GM18868 (cell line): Measurements from ENCODE around the gene RCAN1.
"Not testable (repeated sequence)": the region's sequence is repeated elsewhere in the genome, so short reads cannot be mapped to it uniquely, and the experiment has no call there.

Source experiments
- ATAC-seq: cut with Tn5 transposase; IDR thresholded peaks from one replicate; pipeline ENCODE4 v1.9.1; 2021; ENCODE audit warnings: mild to moderate bottlenecking, moderate library complexity; ENCODE audit not compliant: unreplicated experiment

RCAN1 gene

GRCh38 chr21:34570313-34570712 is 44.6 kb downstream of the RCAN1 start:
- no peak for ATAC-seq

- no peak for ATAC-seq
Measured at GRCh38 chr21:34569381-34569979, 45.4 kb downstream of the RCAN1 start.

- not testable (repeated sequence) for ATAC-seq
Measured at GRCh38 chr21:34568801-34569200, 46.1 kb downstream of the RCAN1 start.

GRCh38 chr21:34567604-34568155 is 47.2 kb downstream of the RCAN1 start:
- ATAC-seq = no peak

DNA sequence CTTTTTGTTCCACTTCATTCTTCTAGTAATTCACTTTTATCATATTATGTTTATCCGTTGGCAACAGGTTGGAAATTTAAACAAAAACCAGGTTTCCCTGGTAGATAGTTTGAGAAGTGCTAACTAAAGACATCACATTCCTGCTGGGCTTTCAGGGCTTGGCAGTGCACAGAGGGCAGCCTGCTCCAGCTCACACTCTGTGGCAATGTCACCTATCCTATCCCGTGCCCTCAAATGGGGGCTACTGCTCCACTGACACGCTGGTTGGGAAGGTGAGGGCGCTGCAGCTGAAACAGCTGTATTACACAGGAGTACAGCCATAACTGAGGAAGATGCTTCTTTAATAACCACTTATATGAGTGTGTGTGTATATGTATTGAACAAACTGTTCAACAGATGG is 49.7 kb downstream of the RCAN1 start:
- ATAC-seq = no peak

GRCh38 chr21:34563370-34563769 is 51.5 kb downstream of the RCAN1 start:
- not testable (repeated sequence) for ATAC-seq

DNA sequence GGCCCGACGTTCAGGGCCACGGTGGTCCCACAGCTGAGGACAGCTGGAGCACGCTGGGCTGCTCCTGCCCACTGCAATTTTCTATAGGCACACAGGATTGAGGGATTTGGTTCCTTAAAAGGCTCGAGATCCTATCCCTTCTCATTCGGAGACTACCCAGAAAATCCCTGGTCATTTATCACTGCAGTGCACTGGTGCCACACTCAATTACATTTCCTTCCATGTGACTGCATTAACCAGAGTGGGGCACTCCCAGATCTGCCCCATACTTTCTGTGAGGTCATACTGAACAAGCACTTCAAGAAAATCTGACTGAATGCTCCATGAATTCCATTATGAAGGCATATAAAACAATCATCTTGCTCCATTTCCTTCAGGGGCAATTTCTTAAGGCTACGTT is 53.1 kb downstream of the RCAN1 start:
- no peak for ATAC-seq

- ATAC-seq = no peak
Measured at GRCh38 chr21:34560609-34561008, 54.3 kb downstream of the RCAN1 start.

- ATAC-seq = no peak
Measured at GRCh38 chr21:34560021-34560420, 54.9 kb downstream of the RCAN1 start.

DNA sequence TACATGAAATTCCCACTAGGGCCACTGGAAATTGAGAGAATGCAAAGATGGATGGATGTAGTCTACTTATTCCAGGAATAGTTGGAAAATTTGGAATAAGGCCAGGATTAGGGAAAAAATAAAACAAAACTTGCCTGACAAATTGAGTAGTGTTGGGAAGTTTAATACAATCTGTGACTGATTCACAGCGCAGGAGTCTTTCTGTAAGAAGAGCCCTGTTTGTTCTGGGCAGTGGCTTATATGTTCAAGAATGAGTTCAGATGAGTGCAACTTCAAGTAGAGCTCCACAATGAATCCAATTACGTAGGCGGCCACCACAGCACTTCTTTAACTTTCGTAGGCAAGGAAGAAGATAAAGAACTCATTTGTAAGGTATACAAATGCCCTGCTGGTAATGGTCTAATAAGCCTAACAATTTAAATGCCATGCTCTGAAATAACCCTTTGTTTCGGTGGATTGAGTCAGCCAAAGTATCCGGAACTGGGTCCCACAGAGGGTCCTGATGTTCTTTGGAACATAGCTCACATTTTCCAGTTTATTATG is 55.8 kb downstream of the RCAN1 start:
- ATAC-seq = no peak

DNA sequence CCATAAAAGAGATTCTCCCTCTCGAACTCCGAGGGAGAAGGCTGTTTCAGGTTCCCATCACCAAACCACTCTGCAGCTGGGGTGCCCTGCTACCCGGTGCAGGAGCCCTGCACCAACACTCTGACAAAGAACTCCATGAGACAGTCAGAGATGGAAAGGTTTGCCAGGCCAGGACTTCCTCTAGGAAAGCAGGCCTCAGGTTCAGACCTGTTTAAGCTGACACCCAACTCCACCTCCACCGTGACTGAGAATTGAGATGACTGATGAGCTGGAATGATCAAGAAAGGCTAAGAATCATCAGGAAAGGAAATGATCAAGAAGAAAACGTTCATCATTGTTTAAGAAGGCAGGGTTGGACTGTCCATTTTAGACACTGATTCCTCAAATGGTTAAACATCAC is 56.7 kb downstream of the RCAN1 start:
- no peak for ATAC-seq

GRCh38 chr21:34557261-34557660 is 57.7 kb downstream of the RCAN1 start:
- no peak for ATAC-seq

GRCh38 chr21:34554670-34555069 is 60.2 kb downstream of the RCAN1 start:
- ATAC-seq = not testable (repeated sequence)

- ATAC-seq = no peak
Measured at GRCh38 chr21:34554227-34554626, 60.7 kb downstream of the RCAN1 start.

DNA sequence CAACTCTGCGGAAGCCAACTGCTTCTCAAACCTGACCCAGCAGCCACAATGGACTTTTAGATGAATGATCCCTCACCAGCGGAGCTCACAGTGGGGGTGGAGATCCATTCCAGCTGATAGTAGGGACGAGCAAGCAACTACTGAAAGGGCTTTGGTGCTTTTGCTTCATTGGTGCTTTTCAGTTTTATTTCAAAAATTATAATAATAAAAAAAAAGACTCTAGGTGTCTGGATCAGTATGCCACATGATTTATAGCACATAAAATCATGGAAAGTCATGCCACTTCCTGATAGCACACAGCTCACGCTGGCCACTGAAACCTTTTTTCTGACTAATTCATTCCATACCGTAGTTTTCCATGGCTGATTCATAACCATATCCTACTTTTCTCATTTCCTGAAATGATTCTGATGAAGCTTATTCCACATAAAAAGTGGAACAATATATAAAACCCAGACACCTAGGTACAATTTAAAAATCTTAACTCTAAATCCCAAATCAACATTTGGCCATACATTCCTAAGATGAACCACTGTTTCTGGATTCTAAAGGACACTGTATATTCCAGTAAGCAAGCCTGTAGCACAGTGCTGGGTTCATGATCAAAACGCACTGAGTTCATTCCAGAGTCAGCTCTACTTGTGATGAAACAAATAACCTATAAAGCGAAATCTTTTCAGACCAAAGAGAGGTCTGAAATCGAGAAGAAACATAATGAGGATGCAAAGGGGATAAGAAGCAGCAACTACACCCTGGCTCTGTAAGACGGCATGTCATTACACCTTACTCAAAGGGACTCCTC is 61.6 kb downstream of the RCAN1 start:
- ATAC-seq = no peak

DNA sequence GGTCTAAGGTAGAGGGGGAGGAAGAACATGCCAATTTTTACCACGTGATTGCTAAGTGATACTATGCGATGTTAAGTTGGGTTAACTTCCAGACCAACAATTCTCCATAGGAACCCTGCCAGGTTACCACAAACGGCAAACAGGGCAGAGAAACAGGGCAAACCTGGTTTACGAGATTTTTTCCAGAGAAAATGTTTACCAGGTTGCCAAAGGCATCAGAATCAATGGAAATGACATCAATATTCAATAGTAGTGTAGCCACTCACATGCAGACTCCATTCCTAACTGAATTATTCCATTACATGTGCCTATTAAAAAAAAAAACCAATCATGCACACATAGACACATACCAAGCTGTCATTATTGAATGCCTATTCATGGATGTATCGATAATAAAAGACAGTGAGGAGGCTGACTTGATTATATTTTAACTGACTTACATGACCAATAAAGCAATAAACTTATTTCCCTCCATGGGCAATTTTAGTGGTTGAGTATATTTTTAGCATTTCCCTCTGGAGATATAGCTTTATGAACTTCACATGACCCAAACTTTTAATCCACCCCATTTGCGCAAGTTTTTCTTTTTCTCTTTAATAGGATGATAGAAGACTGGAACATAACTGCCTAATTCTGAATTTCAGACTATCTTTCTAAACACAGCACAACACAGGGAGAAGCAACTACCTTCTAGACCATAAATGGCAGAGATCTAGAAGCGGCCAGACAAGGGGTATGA is 62.4 kb downstream of the RCAN1 start:
- no peak for ATAC-seq

DNA sequence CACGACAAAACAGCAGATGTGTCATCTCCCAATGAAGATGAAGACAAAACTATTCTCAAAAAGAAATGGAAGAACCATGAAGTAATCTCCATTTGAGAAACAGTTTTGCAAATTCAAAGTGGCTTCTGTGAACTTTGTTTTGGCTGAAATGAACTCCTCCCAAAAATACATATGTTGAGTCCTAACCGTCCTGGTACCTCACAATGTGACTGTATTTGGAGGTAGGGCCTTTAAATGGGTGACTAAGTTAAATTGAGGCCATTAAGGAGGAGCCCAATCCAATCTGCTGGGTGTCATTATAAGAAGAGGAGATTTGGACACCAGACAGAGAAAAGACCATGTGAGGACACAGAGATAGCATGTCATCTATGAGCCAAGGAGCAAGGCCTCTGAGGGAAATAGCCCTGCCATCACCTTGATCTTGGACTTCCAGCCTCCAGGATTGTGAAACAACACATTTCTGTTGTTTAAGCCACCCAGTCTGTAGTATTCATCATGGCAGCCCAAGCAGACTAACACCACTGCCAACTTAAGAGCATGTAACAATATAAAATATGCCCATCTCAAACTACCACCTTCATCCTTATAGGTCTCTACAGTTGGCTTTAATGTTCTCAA is 64.6 kb downstream of the RCAN1 start:
- ATAC-seq = no peak

DNA sequence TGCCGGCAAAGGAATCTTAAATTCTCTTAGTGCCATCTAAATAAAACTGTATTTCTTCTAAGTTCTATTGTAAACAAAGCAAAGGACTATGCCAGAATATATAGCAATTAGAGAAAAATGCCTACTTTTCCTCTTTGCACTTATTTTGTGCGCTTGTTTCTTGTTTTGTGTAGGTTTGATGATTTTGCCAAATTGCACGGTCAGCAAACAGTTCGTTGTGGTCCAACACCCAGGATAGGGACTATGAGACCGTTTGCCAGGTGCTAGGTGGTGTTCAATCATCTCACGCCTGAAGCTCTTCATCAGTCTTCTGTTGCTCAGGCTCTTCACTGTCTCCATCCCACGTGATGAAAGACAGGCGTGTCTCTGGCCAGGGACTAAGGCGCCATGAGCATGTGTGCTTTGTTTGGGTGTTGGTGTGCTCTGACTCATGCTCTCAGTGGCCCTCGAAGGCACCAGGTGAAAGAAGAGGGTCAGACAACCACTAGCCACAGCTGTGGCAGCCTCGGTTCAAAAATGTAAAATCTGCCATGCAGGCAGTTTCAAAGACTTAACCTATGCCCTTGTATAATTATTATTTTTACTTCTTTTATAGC is 66.0 kb downstream of the RCAN1 start:
- no peak for ATAC-seq

DNA sequence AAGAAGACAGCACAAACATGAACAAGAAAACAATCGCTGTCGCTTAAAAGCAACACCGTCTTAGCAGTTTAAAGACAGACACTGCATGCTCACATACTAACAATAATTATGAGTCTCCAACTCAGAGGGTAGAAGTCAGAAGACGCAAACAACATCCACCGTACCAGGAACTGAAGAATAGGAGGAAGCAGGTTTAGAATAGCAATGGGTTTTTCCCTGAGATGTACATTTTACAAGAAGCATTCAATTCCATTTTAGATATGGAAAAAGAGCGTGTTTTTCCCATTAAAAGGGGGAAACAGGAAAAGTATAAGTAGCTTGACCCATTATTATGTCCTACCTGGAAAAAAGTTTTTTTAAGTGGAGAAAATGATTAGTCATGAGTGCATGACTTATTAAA is 68.4 kb downstream of the RCAN1 start:
- no peak for ATAC-seq

GRCh38 chr21:34545079-34545884 is 69.6 kb downstream of the RCAN1 start:
- peak; percentile 89 for ATAC-seq
